OCI-LY7 (cell line): ENCODE data around the gene XRN1. TPM values are rescaled to one million over a fixed set of nuclear protein-coding genes. Genes with fewer than 3 reads are reported as not detected.

ENCODE experiments used
- BruUV-seq: library from RNA; stranded (reverse); fragments of 400-500 nt; replicated peaks from 2 replicates; lab custom pipeline; 2021; lab: Mats Ljungman, UMichigan
- CTCF ChIA-PET: fragments of 300-600 bp; sonication (Branson Sonifier 250); formaldehyde crosslinking; loops from one replicate; lab custom pipeline; 2022; ENCODE audit warnings: antibody characterized with exemption; ENCODE audit not compliant: unreplicated experiment; lab: Charles Lee
- POLR2A ChIA-PET: fragments of 300-600 bp; sonication (Branson Sonifier 250); formaldehyde crosslinking; loops from one replicate; lab custom pipeline; 2022; ENCODE audit warnings: antibody characterized with exemption; lab: Charles Lee
- DNase-seq: peaks from one replicate; pipeline ENCODE4 v3.0.0-alpha.2; 2015; ENCODE audit warnings: low spot score
- H2AFZ ChIP-seq: fragments of 200-600 bp; sonication (generic), shearing (Covaris generic); 2 replicates; pipeline ENCODE4 v1.6.1; 2014; ENCODE audit warnings: mild to moderate bottlenecking, antibody characterized with exemption, low read length, moderate library complexity
- H3K27ac ChIP-seq: fragments of 200-600 bp; sonication (generic); 2 replicates; pipeline ENCODE4 v1.5.1; 2014; ENCODE audit warnings: mixed run types, low read depth, mild to moderate bottlenecking, moderate library complexity, low read length, inconsistent platforms; ENCODE audit not compliant: poor library complexity, severe bottlenecking
- H3K36me3 ChIP-seq: fragments of 200-600 bp; sonication (generic); 2 replicates; pipeline ENCODE4 v1.6.1; 2014; ENCODE audit warnings: mild to moderate bottlenecking, antibody characterized with exemption, low read length, moderate library complexity, mixed read lengths; ENCODE audit not compliant: insufficient read depth
- H3K4me1 ChIP-seq: fragments of 200-600 bp; sonication (generic); 2 replicates; pipeline ENCODE4 v1.5.1; 2014; ENCODE audit warnings: mild to moderate bottlenecking, low read length; ENCODE audit not compliant: insufficient read depth, poor library complexity, severe bottlenecking
- H3K4me2 ChIP-seq: fragments of 200-600 bp; sonication (generic); 2 replicates; pipeline ENCODE4 v1.6.1; 2014; ENCODE audit warnings: mild to moderate bottlenecking, low read length
- H3K4me3 ChIP-seq: fragments of 200-600 bp; sonication (generic); 2 replicates; pipeline ENCODE4 v1.5.1; 2014; ENCODE audit warnings: mild to moderate bottlenecking, low read depth, low read length; ENCODE audit not compliant: poor library complexity, severe bottlenecking
- H3K79me2 ChIP-seq: fragments of 200-600 bp; sonication (generic); 2 replicates; pipeline ENCODE4 v1.6.1; 2016; ENCODE audit warnings: low read depth, mild to moderate bottlenecking, low read length, moderate library complexity, mixed read lengths; ENCODE audit not compliant: insufficient read depth
- H3K9me2 ChIP-seq: fragments of 200-600 bp; sonication (generic); 2 replicates; pipeline ENCODE4 v1.6.1; 2016; ENCODE audit warnings: mild to moderate bottlenecking, low read length, mixed read lengths; ENCODE audit not compliant: insufficient read depth
- H3K9me3 ChIP-seq: fragments of 200-600 bp; sonication (generic); 2 replicates; pipeline ENCODE4 v1.6.1; 2014; ENCODE audit warnings: mild to moderate bottlenecking, mixed run types, low read length, mixed read lengths
- H4K20me1 ChIP-seq: fragments of 200-600 bp; sonication (generic); 2 replicates; pipeline ENCODE4 v1.6.1; 2014; ENCODE audit warnings: mild to moderate bottlenecking, antibody characterized with exemption, low read length, moderate library complexity, mixed read lengths; ENCODE audit not compliant: insufficient read depth
- CTCF ChIP-seq: fragments of 200-600 bp; sonication (generic); conservative IDR thresholded peaks from 2 replicates; pipeline ENCODE4 v1.5.1; 2014; ENCODE audit warnings: mild to moderate bottlenecking, antibody characterized with exemption, low read length, moderate library complexity, mixed read lengths
- EZH2phosphoT487 ChIP-seq: fragments of 200-600 bp; sonication (generic); IDR thresholded peaks from 2 replicates; pipeline ENCODE4 v1.6.1; 2018; ENCODE audit warnings: low read depth, borderline replicate concordance, mild to moderate bottlenecking, mixed run types, antibody characterized with exemption, low read length, moderate library complexity, mixed read lengths
- intact Hi-C: fragments of 100-400 bp; cut with micrococcal nuclease; formaldehyde crosslinking; loops from one replicate; pipeline ENCODE4 v1.10.0; 2022; ENCODE audit not compliant: unreplicated experiment
- total RNA-seq, 2 experiments: library from RNA; depleted of rRNA in 1 of 2; stranded (reverse); fragments of >200 nt in 1 of 2; shearing (Covaris generic) in 1 of 2; gene quantifications; 2 replicates each; pipeline ENCODE4 v1.2.3, GENCODE V29; 2014 to 2022

The XRN1 gene
- total RNA-seq, 2 experiments from 2014 or later = 36.6 to 43.6 TPM

- TF ChIP-seq CTCF (no peak), EZH2phosphoT487 (no peak)
- intact Hi-C loops = loop anchor here (10.0 kb wide), 1 partner anchor 550 kb away; the partner anchor contains the start of gene RNF7
- no peaks in the 10 kb centered on the region for H4K20me1 ChIP-seq
- no peaks in the 10 kb centered on the region for H3K4me1 ChIP-seq
- DNase-seq = no peak
- peaks cover 33% of the 10 kb centered on the region for H3K9me3 ChIP-seq
- no peaks in the 10 kb centered on the region for H3K9me2 ChIP-seq
- H3K27ac ChIP-seq = no peak overlapping the region
- H3K4me2 ChIP-seq = no peak overlapping the region
- CTCF ChIA-PET = no interaction called here
- no peak overlapping the region for H2AFZ ChIP-seq
- POLR2A ChIA-PET = no interaction called here
- no peaks in the 10 kb centered on the region for H3K36me3 ChIP-seq
- no TSS peak for BruUV-seq
- H3K4me3 ChIP-seq = no peak overlapping the region
- no peaks in the 10 kb centered on the region for H3K79me2 ChIP-seq
Measured at GRCh38 chr3:142285083-142285517, 162.7 kb downstream of the XRN1 start.

GRCh38 chr3:142282503-142282902 lies 165.3 kb downstream of the XRN1 start:
- H3K4me1 ChIP-seq = no peaks in the 10 kb centered on the region
- DNase-seq = no peak
- H4K20me1 ChIP-seq = no peaks in the 10 kb centered on the region
- intact Hi-C loops = loop anchor here (5.0 to 10.0 kb wide), 2 partner anchors 340 to 548 kb away; partner anchors contain the start of gene RNF7
- no peak overlapping the region for H3K4me3 ChIP-seq
- CTCF ChIA-PET = no interaction called here
- H3K9me2 ChIP-seq = no peaks in the 10 kb centered on the region
- TF ChIP-seq EZH2phosphoT487 (no peak), CTCF (no peak)
- H3K9me3 ChIP-seq = peaks cover 21% of the 10 kb centered on the region
- no peak overlapping the region for H2AFZ ChIP-seq
- H3K4me2 ChIP-seq = no peak overlapping the region
- no peaks in the 10 kb centered on the region for H3K79me2 ChIP-seq
- H3K27ac ChIP-seq = no peak overlapping the region
- POLR2A ChIA-PET = interaction anchor here (0.6 to 0.7 kb wide), 2 partner anchors 26 to 189 kb away, joined by 3 read pairs; no protein-coding TSS in a partner anchor
- no TSS peak for BruUV-seq
- no peaks in the 10 kb centered on the region; the same call in 1 of the 2 replicates for H3K36me3 ChIP-seq

- TF ChIP-seq CTCF (no peak), EZH2phosphoT487 (no peak)
- Histone ChIP-seq H3K4me2 (no peak overlapping the region), H2AFZ (no peak overlapping the region), H3K27ac (no peak overlapping the region), H3K9me3 (peaks cover 11% of the 10 kb centered on the region), H3K4me3 (no peak overlapping the region), H3K79me2 (no peaks in the 10 kb centered on the region), H4K20me1 (no peaks in the 10 kb centered on the region), H3K9me2 (no peaks in the 10 kb centered on the region), H3K4me1 (no peaks in the 10 kb centered on the region), H3K36me3 (no peaks in the 10 kb centered on the region; the same call in 1 of the 2 replicates)
- BruUV-seq = no TSS peak
- intact Hi-C loops = loop anchor here (2.0 to 10.0 kb wide), 4 partner anchors 155 to 547 kb away; partner anchors contain the start of gene RNF7
- DNase-seq = no peak
- ChIA-PET POLR2A (no interaction called here), CTCF (interaction anchor here (0.8 kb wide), 1 partner anchor 134 kb away, joined by 3 read pairs; no protein-coding TSS in a partner anchor)
Measured at GRCh38 chr3:142281474-142281873, 166.4 kb downstream of the XRN1 start.
